Transverse colon (tissue), 3 donors: ENCODE results near the gene BLID.

ENCODE experiments used
- EP300 ChIP-seq: sonication (generic); formaldehyde crosslinking; IDR thresholded peaks from one replicate; pipeline ENCODE4 v1.6.1; 2017; ENCODE audit warnings: antibody characterized with exemption, low read depth
- POLR2A ChIP-seq: fragments of 450-650 bp; IDR thresholded peaks from one replicate; pipeline ENCODE4 v1.6.1; 2016; ENCODE audit warnings: antibody characterized with exemption, mild to moderate bottlenecking, moderate library complexity
- TF ChIP-seq, protein P1 (sequence below), 5 experiments: fragments of 200-600 bp in 3 of 5; fragments of 450-650 bp in 2 of 5; sonication (generic) in 3 of 5; IDR thresholded peaks; 1 replicate in 2 of 5; 2 replicates in 3 of 5; pipeline ENCODE4 v1.5.1; 2016 to 2017; ENCODE audit warnings: antibody characterized with exemption in 5 of 5, inconsistent platforms in 3 of 5, mild to moderate bottlenecking in 2 of 5, moderate library complexity in 1 of 5

- TF ChIP-seq, protein P1, sequence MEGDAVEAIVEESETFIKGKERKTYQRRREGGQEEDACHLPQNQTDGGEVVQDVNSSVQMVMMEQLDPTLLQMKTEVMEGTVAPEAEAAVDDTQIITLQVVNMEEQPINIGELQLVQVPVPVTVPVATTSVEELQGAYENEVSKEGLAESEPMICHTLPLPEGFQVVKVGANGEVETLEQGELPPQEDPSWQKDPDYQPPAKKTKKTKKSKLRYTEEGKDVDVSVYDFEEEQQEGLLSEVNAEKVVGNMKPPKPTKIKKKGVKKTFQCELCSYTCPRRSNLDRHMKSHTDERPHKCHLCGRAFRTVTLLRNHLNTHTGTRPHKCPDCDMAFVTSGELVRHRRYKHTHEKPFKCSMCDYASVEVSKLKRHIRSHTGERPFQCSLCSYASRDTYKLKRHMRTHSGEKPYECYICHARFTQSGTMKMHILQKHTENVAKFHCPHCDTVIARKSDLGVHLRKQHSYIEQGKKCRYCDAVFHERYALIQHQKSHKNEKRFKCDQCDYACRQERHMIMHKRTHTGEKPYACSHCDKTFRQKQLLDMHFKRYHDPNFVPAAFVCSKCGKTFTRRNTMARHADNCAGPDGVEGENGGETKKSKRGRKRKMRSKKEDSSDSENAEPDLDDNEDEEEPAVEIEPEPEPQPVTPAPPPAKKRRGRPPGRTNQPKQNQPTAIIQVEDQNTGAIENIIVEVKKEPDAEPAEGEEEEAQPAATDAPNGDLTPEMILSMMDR (IDR thresholded peaks at IDR 0.05): peak in 2 of 5 experiments; percentile 28 to 37
- TF ChIP-seq POLR2A: no peak
- no peak for TF ChIP-seq EP300
Measured at GRCh38 chr11:122115524-122116379, at the start of gene BLID.
